ENCODE measurements around the gene IL3.

IL3 gene

DNA sequence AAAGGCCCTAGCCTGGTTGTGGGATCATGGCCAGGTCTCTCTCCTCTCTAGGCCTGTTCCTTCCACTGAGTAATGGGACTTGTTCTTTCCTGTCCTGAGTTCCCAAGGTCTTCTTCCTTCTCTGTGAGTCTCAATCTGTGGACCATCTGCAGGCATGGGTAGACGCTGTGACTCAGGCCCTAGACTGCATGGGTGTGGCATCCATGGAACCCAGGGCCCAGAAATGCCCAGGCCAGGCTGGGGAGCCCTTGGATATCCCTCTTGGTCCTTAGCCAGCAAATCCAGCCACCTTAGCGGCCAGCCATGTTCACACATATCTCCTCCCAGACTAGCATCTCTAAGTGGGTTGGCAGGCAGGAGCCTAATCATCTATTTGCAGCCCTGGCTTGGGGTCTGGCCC is 46.7 kb upstream of the IL3 start:
- TF ChIP-seq, protein P1, sequence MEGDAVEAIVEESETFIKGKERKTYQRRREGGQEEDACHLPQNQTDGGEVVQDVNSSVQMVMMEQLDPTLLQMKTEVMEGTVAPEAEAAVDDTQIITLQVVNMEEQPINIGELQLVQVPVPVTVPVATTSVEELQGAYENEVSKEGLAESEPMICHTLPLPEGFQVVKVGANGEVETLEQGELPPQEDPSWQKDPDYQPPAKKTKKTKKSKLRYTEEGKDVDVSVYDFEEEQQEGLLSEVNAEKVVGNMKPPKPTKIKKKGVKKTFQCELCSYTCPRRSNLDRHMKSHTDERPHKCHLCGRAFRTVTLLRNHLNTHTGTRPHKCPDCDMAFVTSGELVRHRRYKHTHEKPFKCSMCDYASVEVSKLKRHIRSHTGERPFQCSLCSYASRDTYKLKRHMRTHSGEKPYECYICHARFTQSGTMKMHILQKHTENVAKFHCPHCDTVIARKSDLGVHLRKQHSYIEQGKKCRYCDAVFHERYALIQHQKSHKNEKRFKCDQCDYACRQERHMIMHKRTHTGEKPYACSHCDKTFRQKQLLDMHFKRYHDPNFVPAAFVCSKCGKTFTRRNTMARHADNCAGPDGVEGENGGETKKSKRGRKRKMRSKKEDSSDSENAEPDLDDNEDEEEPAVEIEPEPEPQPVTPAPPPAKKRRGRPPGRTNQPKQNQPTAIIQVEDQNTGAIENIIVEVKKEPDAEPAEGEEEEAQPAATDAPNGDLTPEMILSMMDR (IDR thresholded peaks at IDR 0.05; ENCODE audit: low read depth, low read length, missing control alignments): no peak
- in situ Hi-C loops (cut with HindIII; ENCODE audit: low pct_ligation_motif_present, low sequenced_read_pairs): loop anchor here (25.0 kb wide), 1 partner anchor 426 kb away; no protein-coding TSS in a partner anchor
- H3K36me3 ChIP-seq (replicated peaks): no peaks in the 10 kb centered on the region

DNA sequence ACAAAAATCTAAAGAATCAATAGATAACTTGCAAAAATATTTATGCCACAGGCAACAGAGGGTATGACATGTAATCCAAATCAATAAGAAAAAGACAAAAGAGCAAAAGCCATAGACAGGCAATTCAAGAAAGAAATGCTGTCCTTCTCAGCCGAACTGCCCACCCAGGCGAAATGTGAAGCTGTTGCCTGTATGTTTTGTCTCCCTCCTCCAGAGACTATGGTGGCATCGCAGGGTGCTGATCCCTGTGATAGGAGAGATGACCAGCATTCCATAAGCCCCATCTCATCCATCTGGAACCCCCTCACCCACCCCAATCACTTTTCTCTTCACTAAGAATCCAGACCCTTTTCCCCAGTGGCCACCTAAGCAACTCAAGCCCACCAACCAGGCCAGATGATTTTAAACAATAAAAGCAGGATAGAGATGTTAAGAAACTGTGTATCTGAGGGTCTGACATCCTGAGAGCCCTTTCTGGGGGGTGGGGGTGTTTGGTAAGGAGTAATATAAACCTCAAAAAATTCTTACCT is 43.7 kb upstream of the IL3 start:
- Histone ChIP-seq H3K27ac (no peak overlapping the region), H3K36me3 (replicated peaks) (no peaks in the 10 kb centered on the region), H3K4me3 (ENCODE audit: low read depth, low read length) (no peak overlapping the region), H3K27me3 (replicated peaks) (peaks cover 20% of the 10 kb centered on the region)
- no peak for DNase-seq
- TF ChIP-seq, protein P1 (IDR thresholded peaks at IDR 0.05; ENCODE audit: low read depth, low read length, missing control alignments): no peak
- in situ Hi-C loops (cut with HindIII; ENCODE audit: low pct_ligation_motif_present, low sequenced_read_pairs): loop anchor here (25.0 kb wide), 1 partner anchor 429 kb away; no protein-coding TSS in a partner anchor

More for the DNA sequence above, 46.7 kb upstream of the IL3 start:
- Histone ChIP-seq H3K27me3 (replicated peaks) (peaks cover 25% of the 10 kb centered on the region), H3K27ac (no peak overlapping the region), H3K4me3 (ENCODE audit: low read depth, low read length) (no peak overlapping the region)
- no peak for DNase-seq

DNA sequence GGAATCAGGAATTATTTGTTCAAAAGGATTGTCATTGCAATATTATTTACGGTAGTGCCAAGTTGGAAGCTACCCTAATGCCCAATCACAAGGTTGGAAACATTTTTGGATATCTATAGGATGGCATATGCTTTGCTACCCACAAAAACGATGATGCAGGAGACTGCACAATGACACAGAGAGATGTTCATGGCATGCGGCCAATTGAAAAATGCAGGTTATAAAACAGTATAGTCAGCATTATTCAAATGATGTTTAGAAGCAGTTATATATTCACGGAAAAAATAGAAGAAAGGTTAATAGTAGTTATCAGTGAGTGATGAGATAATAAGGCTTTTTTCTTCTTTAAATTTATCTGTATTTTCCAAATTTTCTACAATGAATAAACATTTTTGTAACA is 43.1 kb upstream of the IL3 start:
- no peak for DNase-seq
- TF ChIP-seq, protein P1 (IDR thresholded peaks at IDR 0.05; ENCODE audit: low read depth, low read length, missing control alignments): no peak
- no peaks in the 10 kb centered on the region for H3K36me3 ChIP-seq (replicated peaks)
- peaks cover 14% of the 10 kb centered on the region for H3K27me3 ChIP-seq (replicated peaks)
- in situ Hi-C loops (cut with HindIII; ENCODE audit: low pct_ligation_motif_present, low sequenced_read_pairs): loop anchor here (25.0 kb wide), 1 partner anchor 430 kb away; no protein-coding TSS in a partner anchor
- no peak overlapping the region for H3K4me3 ChIP-seq (ENCODE audit: low read depth, low read length)
- no peak overlapping the region for H3K27ac ChIP-seq

DNA sequence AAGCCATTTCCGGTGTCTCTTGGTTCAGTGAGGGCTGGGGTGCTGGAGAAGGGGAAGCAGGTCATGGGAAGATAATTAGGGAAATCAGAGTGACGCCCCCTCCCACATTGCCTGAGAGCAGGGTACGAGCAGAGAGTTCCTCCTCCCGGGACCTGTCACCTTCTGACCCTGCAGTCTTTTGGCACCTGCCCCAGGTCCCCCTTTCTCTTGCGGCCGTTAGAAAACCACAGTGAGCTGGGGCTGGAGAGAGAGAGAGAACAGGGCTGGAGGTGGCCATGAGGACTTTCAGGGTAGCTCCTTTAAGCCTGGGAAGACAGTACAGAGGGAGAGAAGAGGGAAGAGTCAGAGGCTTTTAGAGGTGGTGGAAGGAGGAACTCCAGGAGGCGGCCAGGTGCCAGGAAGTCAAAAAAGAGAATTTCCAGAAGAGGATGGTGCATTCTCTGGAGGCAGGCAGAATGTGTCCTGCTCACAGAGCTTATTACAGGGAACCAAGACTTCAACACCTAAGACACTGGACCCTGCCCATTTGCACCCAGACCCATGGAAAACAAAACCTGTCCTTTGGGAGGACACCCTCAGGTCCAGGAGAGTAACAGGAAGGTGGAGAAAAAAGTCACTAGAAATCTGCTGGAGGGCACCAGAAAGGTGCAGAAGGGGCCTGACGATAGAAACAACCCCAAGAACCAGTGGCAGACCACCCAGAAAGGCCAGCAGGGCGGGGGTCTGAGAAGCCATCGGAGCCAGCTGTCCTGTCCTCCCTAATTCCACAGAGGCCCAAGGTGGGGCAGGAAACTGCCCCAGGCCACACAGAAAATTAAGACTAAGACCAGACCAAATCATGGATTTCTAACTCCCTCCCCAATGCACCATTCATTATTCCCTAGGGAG is 42.5 kb upstream of the IL3 start:
- no peak overlapping the region for H3K4me3 ChIP-seq (ENCODE audit: low read depth, low read length)
- peaks cover 14% of the 10 kb centered on the region for H3K27me3 ChIP-seq (replicated peaks)
- in situ Hi-C loops (cut with HindIII; ENCODE audit: low pct_ligation_motif_present, low sequenced_read_pairs): loop anchor here (25.0 kb wide), 1 partner anchor 431 kb away; no protein-coding TSS in a partner anchor
- TF ChIP-seq, protein P1 (IDR thresholded peaks at IDR 0.05; ENCODE audit: low read depth, low read length, missing control alignments): no peak
- no peak overlapping the region for H3K27ac ChIP-seq
- no peaks in the 10 kb centered on the region for H3K36me3 ChIP-seq (replicated peaks)
- no peak for DNase-seq

DNA sequence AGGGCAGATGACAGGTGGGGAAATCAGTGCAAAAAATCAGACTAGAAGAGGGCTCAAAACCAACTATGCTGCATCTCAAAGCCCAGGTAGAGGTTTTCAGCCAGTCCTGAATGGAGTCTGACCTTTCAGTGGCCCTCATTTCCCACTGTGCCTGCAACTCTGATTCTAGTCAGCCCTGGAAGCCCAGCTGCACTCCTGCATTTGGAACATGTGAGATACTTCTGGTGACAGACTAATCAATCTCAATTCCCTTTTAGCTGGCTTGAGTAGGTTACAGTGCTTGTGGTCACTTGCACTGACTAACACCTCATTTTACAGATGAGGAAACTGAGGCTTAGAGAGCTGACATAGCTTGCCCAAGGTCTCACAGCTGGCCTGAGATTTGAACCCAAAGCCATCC is 41.1 kb upstream of the IL3 start:
- in situ Hi-C loops (cut with HindIII; ENCODE audit: low pct_ligation_motif_present, low sequenced_read_pairs): loop anchor here (25.0 kb wide), 1 partner anchor 432 kb away; no protein-coding TSS in a partner anchor
- Histone ChIP-seq H3K27me3 (replicated peaks) (peaks cover 14% of the 10 kb centered on the region), H3K36me3 (replicated peaks) (no peaks in the 10 kb centered on the region), H3K27ac (no peak overlapping the region), H3K4me3 (ENCODE audit: low read depth, low read length) (no peak overlapping the region)
- no peak for DNase-seq
- TF ChIP-seq, protein P1 (IDR thresholded peaks at IDR 0.05; ENCODE audit: low read depth, low read length, missing control alignments): no peak
